Measurements from ENCODE around the gene ZIC4.

GRCh38 chr3:147355753-147356090 lies 50.6 kb downstream of the ZIC4 start:
- no peak for TF ChIP-seq CTCF (IDR thresholded peaks at IDR 0.05)
- no peak for TF ChIP-seq POLR2AphosphoS5 (IDR thresholded peaks at IDR 0.05)

Measured in prostate gland (tissue), 2 donors.